Type B pancreatic cell (in vitro differentiated cells): ENCODE data around the gene CTNND2. TPM values are rescaled to one million over a fixed set of nuclear protein-coding genes. Genes with fewer than 3 reads are reported as not detected.

ENCODE experiments used
- DNase-seq: peaks from one replicate; pipeline ENCODE4 v3.0.0; 2021; ENCODE audit warnings: mixed read lengths; ENCODE audit not compliant: unreplicated experiment; ENCODE audit errors: extremely low spot score
- H3K27ac Mint-ChIP-seq: 2 replicates; pipeline ENCODE4 v1.8.0; 2021; ENCODE audit warnings: mild to moderate bottlenecking, mixed read lengths
- H3K27me3 Mint-ChIP-seq: 2 replicates; pipeline ENCODE4 v1.8.0; 2021; ENCODE audit warnings: mixed read lengths
- H3K36me3 Mint-ChIP-seq: 2 replicates; pipeline ENCODE4 v1.8.0; 2021; ENCODE audit warnings: mixed read lengths
- H3K4me1 Mint-ChIP-seq: one replicate; pipeline ENCODE4 v1.8.0; 2021; ENCODE audit warnings: mixed read lengths; ENCODE audit not compliant: unreplicated experiment
- H3K4me3 Mint-ChIP-seq: 2 replicates; pipeline ENCODE4 v1.8.0; 2021; ENCODE audit warnings: mild to moderate bottlenecking, mixed read lengths
- H3K9me3 Mint-ChIP-seq: 2 replicates; pipeline ENCODE4 v1.8.0; 2021; ENCODE audit warnings: mixed read lengths
- CTCF ChIP-seq: fragments of 200-600 bp; sonication (generic); conservative IDR thresholded peaks from 2 replicates; pipeline ENCODE4 v1.5.0; 2021; ENCODE audit warnings: antibody characterized with exemption, mild to moderate bottlenecking
- total RNA-seq: library from RNA; stranded (reverse); gene quantifications from 2 replicates; pipeline ENCODE4 v1.2.1, GENCODE V29; 2021; ENCODE audit warnings: low replicate concordance

Gene CTNND2
- total RNA-seq, 1 donor from 2014 or later = 49.5 TPM

- Mint-ChIP-seq H3K27ac (no peak overlapping the region), H3K9me3 (no peaks in the 10 kb centered on the region), H3K27me3 (no peaks in the 10 kb centered on the region), H3K4me3 (no peak overlapping the region), H3K4me1 (no peaks in the 10 kb centered on the region), H3K36me3 (no peaks in the 10 kb centered on the region)
- DNase-seq = no peak
- no peak for TF ChIP-seq CTCF
Observed at GRCh38 chr5:11174591-11174990, 729.7 kb downstream of the CTNND2 start.

- Mint-ChIP-seq H3K36me3 (no peaks in the 10 kb centered on the region), H3K27ac (no peak overlapping the region), H3K4me1 (peaks cover 5% of the 10 kb centered on the region), H3K9me3 (no peaks in the 10 kb centered on the region), H3K27me3 (no peaks in the 10 kb centered on the region), H3K4me3 (no peak overlapping the region)
- no peak for DNase-seq
- TF ChIP-seq CTCF = no peak
Observed at GRCh38 chr5:11172484-11172883, 731.8 kb downstream of the CTNND2 start.

GRCh38 chr5:11171236-11171635 lies 733.0 kb downstream of the CTNND2 start:
- no peak overlapping the region for H3K4me3 Mint-ChIP-seq
- no peak for TF ChIP-seq CTCF
- H3K27ac Mint-ChIP-seq = no peak overlapping the region
- H3K9me3 Mint-ChIP-seq = no peaks in the 10 kb centered on the region
- H3K27me3 Mint-ChIP-seq = no peaks in the 10 kb centered on the region
- DNase-seq = no peak
- H3K36me3 Mint-ChIP-seq = no peaks in the 10 kb centered on the region
- H3K4me1 Mint-ChIP-seq = peaks cover 5% of the 10 kb centered on the region

GRCh38 chr5:11166923-11167322 lies 737.3 kb downstream of the CTNND2 start:
- H3K4me3 Mint-ChIP-seq = no peak overlapping the region
- no peaks in the 10 kb centered on the region for H3K9me3 Mint-ChIP-seq
- H3K36me3 Mint-ChIP-seq = no peaks in the 10 kb centered on the region
- H3K27ac Mint-ChIP-seq = no peak overlapping the region
- H3K27me3 Mint-ChIP-seq = peaks cover 4% of the 10 kb centered on the region
- H3K4me1 Mint-ChIP-seq = peaks cover 5% of the 10 kb centered on the region
- no peak for DNase-seq
- TF ChIP-seq CTCF = no peak

GRCh38 chr5:11164531-11165294 lies 739.5 kb downstream of the CTNND2 start:
- H3K4me3 Mint-ChIP-seq = no peak overlapping the region
- H3K27ac Mint-ChIP-seq = no peak overlapping the region
- no peak for TF ChIP-seq CTCF
- no peaks in the 10 kb centered on the region for H3K36me3 Mint-ChIP-seq
- DNase-seq = no peak
- no peaks in the 10 kb centered on the region for H3K9me3 Mint-ChIP-seq
- H3K27me3 Mint-ChIP-seq = peaks cover 4% of the 10 kb centered on the region
- peaks cover 5% of the 10 kb centered on the region for H3K4me1 Mint-ChIP-seq
